ENCODE measurements around the gene LRRC2. TPM values are rescaled to one million over a fixed set of nuclear protein-coding genes. Genes with fewer than 3 reads are reported as not detected.
"Not testable (repeated sequence)": the region's sequence is repeated elsewhere in the genome, so short reads cannot be mapped to it uniquely, and the experiment has no call there.

The LRRC2 gene
- total RNA-seq, 1 donor from 2014 or later = not detected

- Mint-ChIP-seq H3K36me3 (no peaks in the 10 kb centered on the region), H3K9me3 (peaks cover 15% of the 10 kb centered on the region), H3K27ac (no peak overlapping the region), H3K4me3 (no peak overlapping the region), H3K4me1 (no peaks in the 10 kb centered on the region), H3K27me3 (ENCODE audit: insufficient read depth, low read depth) (peaks cover 3% of the 10 kb centered on the region)
- Histone ChIP-seq H3K4me2 (no peak overlapping the region), H3K27ac (no peak overlapping the region), H3F3A (ENCODE audit: low read depth) (no peaks in the 10 kb centered on the region), H3K9me3 (ENCODE audit: low read depth) (no peaks in the 10 kb centered on the region), H4K20me1 (ENCODE audit: low read depth) (no peaks in the 10 kb centered on the region), H2AFZ (replicated peaks) (no peak overlapping the region), H3K36me3 (no peaks in the 10 kb centered on the region), H3K4me1 (no peaks in the 10 kb centered on the region), H3K79me2 (ENCODE audit: low read depth) (no peaks in the 10 kb centered on the region), H3K9ac (no peak overlapping the region), H3K4me3 (no peak overlapping the region), H3K27me3 (no peaks in the 10 kb centered on the region)
- TF ChIP-seq CTCF (IDR thresholded peaks at IDR 0.05) = no peak
- no peak for DNase-seq (ENCODE audit: low spot score)
Observed at GRCh38 chr3:46594723-46595122, 28.6 kb upstream of the LRRC2 start.

GRCh38 chr3:46593979-46594378 lies 27.9 kb upstream of the LRRC2 start:
- Mint-ChIP-seq H3K9me3 (peaks cover 15% of the 10 kb centered on the region), H3K27me3 (ENCODE audit: insufficient read depth, low read depth) (peaks cover 2% of the 10 kb centered on the region), H3K4me1 (no peaks in the 10 kb centered on the region), H3K36me3 (no peaks in the 10 kb centered on the region), H3K4me3 (no peak overlapping the region), H3K27ac (no peak overlapping the region)
- Histone ChIP-seq H4K20me1 (ENCODE audit: low read depth) (no peaks in the 10 kb centered on the region), H3K4me1 (no peaks in the 10 kb centered on the region), H3K27me3 (no peaks in the 10 kb centered on the region), H3F3A (ENCODE audit: low read depth) (no peaks in the 10 kb centered on the region), H3K4me3 (no peak overlapping the region), H3K27ac (no peak overlapping the region), H3K9ac (no peak overlapping the region), H2AFZ (replicated peaks) (no peak overlapping the region), H3K36me3 (no peaks in the 10 kb centered on the region), H3K79me2 (ENCODE audit: low read depth) (no peaks in the 10 kb centered on the region), H3K9me3 (ENCODE audit: low read depth) (no peaks in the 10 kb centered on the region), H3K4me2 (no peak overlapping the region)
- TF ChIP-seq CTCF (IDR thresholded peaks at IDR 0.05) = no peak
- no peak for TF ChIP-seq EZH2phosphoT487 (IDR thresholded peaks at IDR 0.05)
- no peak for TF ChIP-seq EZH2 (IDR thresholded peaks at IDR 0.05)
- no peak for DNase-seq (ENCODE audit: low spot score)

- Histone ChIP-seq H3K9ac (no peak overlapping the region), H3F3A (ENCODE audit: low read depth) (no peaks in the 10 kb centered on the region), H3K27me3 (no peaks in the 10 kb centered on the region), H3K4me1 (no peaks in the 10 kb centered on the region), H3K9me3 (ENCODE audit: low read depth) (no peaks in the 10 kb centered on the region), H3K36me3 (no peaks in the 10 kb centered on the region), H3K79me2 (ENCODE audit: low read depth) (no peaks in the 10 kb centered on the region), H3K27ac (no peak overlapping the region), H2AFZ (replicated peaks) (peak overlapping the region; percentile 42), H3K4me3 (no peak overlapping the region), H3K4me2 (no peak overlapping the region), H4K20me1 (ENCODE audit: low read depth) (no peaks in the 10 kb centered on the region)
- no peak for DNase-seq (ENCODE audit: low spot score)
- H3K9me3 Mint-ChIP-seq = peaks cover 15% of the 10 kb centered on the region
- peaks cover 2% of the 10 kb centered on the region for H3K27me3 Mint-ChIP-seq (ENCODE audit: insufficient read depth, low read depth)
- H3K4me1 Mint-ChIP-seq = no peaks in the 10 kb centered on the region
- TF ChIP-seq CTCF (IDR thresholded peaks at IDR 0.05) = peak; percentile 3
- TF ChIP-seq EZH2 (IDR thresholded peaks at IDR 0.05) = no peak
- no peak overlapping the region for H3K27ac Mint-ChIP-seq
- H3K4me3 Mint-ChIP-seq = no peak overlapping the region
- H3K36me3 Mint-ChIP-seq = no peaks in the 10 kb centered on the region
Observed at GRCh38 chr3:46593274-46593862, 27.3 kb upstream of the LRRC2 start.

- not testable (repeated sequence) for H3K9ac ChIP-seq; H3K4me3 Mint-ChIP-seq; H4K20me1 ChIP-seq (ENCODE audit: low read depth); H3K79me2 ChIP-seq (ENCODE audit: low read depth); H3K36me3 ChIP-seq; H3K9me3 ChIP-seq (ENCODE audit: low read depth); H3K27ac Mint-ChIP-seq; H3K4me3 ChIP-seq; H3K4me2 ChIP-seq; H3K27ac ChIP-seq; H3K4me1 Mint-ChIP-seq; H2AFZ ChIP-seq (replicated peaks); H3K27me3 Mint-ChIP-seq (ENCODE audit: insufficient read depth, low read depth); H3K36me3 Mint-ChIP-seq; H3K4me1 ChIP-seq; DNase-seq (ENCODE audit: low spot score); H3F3A ChIP-seq (ENCODE audit: low read depth); H3K27me3 ChIP-seq
- H3K9me3 Mint-ChIP-seq = peaks cover 11% of the 10 kb centered on the region
Observed at GRCh38 chr3:46587268-46587667, 21.2 kb upstream of the LRRC2 start.
